Hepatocyte (in vitro differentiated cells): ENCODE measurements around the gene IQCM.

Source experiments
- CTCF ChIP-seq: fragments of 200-600 bp; sonication (generic); IDR thresholded peaks from 2 replicates; pipeline ENCODE4 v1.5.1; 2016; ENCODE audit warnings: antibody characterized with exemption, mild to moderate bottlenecking; ENCODE audit not compliant: poor library complexity
- EZH2phosphoT487 ChIP-seq: fragments of 200-600 bp; sonication (generic); IDR thresholded peaks from one replicate; pipeline ENCODE4 v1.6.1; 2018; ENCODE audit warnings: antibody characterized with exemption, mild to moderate bottlenecking, low read depth, moderate library complexity; ENCODE audit not compliant: unreplicated experiment, severe bottlenecking

GRCh38 chr4:149835280-149835679 is 19.6 kb upstream of the IQCM start:
- TF ChIP-seq CTCF (no peak), EZH2phosphoT487 (no peak)
